GM19043 (cell line): ENCODE results near the gene RPAP3.

Experiments used
- ATAC-seq: cut with Tn5 transposase; IDR thresholded peaks from one replicate; pipeline ENCODE4 v1.9.1; 2021; ENCODE audit warnings: low read depth; ENCODE audit not compliant: unreplicated experiment

Gene RPAP3

DNA sequence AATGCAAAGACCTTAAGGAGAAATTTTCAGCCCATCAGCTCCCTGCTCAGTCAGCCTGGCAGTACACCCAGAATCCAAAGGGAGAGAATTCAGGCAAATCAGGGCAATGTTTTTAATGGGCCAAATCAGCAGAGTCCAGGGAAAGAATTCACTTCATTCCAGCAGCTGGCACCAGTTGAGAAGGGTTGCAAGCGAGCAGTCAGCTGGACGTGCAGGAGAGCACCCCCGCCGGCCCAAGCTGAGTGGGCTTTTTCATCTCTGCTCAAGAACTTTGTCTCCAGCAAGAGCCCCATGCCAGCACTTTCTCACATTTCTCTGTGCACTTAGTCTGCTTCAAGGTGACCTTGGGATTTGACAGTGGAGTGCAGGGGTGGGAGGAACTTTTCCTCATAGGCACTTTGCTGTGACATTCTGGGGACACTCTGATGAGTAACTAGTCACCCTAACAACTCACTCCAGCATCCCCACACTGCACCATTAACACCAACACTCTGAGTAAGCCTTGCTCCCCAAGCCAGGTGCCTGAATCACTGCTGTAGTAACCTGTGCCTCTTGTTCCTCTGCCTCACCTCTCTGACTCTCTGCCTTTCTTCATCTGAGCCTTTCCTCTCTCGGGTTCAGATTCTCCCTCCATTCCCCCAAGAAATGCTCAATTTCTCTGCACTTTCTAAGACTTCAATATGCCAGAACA lies 17.3 kb upstream of the RPAP3 start:
- no peak for ATAC-seq

DNA sequence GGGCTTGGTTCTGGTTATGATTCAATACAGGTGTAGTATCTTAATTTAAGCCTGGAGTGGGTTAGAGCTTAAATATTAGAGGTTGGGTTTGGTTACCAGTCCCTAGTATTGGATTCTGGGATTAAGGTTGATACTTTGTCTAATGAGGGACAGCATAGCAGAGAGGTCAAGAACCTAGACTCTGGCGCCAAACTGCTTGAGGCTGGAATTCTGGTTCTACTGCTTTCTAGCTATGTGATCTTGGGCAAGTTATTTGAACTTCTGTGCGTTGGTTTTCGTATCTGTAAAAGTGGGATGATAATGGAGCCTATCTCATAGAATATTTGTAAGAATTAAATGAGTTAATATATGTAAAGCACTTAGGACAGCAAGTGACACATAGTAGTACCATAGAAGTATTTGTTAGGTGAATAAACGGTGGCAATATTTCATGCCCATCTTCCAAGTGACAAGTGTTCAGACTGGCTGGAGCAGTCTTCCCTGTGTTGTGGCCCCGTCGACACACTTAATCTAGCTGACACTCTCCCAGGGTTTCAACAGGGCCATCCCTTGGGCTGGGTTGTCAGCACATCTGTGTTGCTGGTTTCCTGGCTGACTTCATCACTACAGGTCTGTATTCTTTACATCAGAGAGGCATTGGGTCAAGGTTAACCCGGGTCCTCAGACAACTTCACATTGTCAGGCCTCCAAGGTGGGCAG lies 16.5 kb upstream of the RPAP3 start:
- ATAC-seq = no peak

DNA sequence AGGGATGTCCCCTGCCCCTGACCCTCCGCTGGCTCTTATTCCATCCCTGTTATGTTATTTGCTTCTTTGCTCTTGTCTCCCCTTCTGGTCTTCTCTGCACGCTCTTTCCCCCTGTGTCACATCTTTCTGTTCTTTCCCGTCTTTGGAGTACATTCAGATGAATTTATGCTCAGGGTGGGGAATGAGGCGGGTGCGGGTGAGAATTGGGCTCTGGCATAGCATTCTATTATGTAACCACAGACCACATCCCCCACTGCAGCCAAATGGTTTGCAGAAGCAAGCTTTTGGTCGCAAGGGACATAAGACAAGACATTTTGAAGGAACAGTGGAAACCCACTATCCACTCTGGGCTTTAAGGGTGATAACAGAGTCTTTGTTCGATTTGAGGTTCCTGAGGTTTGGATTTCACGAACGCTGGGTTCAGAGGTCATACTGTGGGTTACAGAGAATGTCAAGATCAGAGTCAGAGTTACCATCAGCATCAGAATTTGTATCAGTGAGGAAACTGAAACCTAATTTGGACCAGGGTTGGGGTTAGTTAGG lies 15.7 kb upstream of the RPAP3 start:
- ATAC-seq = no peak

DNA sequence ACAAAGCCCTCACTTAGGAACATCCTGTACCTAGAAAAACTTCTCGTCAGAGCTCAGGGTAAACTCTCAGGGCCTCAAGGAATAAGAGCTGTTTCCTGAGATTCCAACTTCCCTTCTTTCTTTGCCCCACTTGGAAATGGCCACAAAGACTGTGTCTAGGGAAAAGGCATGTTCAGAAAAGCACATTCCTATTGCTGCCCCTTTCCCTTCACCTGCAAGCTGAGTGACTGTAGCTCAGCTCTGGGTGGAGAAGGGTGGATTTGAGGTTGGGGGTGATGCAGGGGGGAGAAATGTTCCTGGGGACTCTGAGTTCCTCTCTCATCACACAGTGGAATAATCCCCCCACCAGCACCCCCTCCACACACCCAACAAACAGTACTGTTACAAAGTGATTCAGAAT lies 12.7 kb upstream of the RPAP3 start:
- no peak for ATAC-seq

DNA sequence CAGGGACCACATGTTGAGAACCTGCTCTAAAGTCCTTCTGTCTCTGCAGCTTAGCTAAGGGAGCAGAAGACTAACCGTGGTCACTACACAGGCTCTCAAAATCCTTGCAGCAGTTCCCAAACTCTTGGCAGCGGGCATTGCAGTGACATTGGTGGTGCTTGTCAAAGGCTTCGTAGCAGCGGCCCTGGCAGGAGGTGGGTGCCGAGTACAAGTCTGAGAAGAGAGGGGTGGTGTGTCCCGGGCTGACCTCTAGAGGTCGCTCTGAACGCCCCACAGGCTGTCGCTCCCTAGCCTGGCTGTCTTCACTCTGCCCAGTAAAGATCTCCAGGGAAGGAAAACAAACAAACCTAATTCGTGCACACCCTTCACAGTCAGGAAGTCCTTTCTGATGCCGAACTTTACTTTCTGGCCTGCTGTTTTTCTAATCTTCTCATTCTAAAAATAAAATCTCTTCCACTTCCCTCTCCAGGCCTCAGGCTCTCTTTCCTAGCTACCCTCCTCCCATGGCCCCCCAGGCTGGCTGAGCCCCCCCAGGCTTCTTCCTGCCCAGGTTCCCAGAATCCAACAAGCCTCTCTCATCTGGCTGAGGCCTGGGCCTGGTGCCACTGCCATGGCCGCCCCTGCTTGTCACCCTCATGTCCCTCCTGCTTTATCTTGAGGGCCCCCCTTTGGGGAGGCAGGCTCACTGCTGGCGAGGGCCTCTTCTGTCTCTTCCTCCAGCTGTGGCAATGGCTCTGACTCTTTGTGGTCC lies 11.8 kb upstream of the RPAP3 start:
- ATAC-seq = no peak

DNA sequence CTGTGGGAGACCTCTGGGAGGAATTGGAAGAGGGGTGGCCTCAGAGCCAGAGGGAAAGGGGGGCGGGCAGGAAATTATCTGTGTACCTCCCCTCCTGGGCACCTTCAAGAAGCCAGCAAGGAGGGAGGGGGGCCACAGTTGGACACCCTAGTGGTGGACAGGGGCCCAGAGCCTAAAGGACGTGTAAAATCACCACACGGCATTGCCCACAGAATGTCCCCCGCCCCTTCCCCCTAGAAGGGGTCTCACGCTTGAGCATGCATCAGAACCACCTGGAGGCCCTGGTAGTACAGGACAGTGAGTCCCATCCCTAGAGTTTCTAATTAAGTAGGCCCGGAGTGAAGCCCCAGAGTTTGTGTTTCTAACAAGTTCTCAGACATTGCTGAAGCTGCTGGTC lies 11.2 kb upstream of the RPAP3 start:
- no peak for ATAC-seq

DNA sequence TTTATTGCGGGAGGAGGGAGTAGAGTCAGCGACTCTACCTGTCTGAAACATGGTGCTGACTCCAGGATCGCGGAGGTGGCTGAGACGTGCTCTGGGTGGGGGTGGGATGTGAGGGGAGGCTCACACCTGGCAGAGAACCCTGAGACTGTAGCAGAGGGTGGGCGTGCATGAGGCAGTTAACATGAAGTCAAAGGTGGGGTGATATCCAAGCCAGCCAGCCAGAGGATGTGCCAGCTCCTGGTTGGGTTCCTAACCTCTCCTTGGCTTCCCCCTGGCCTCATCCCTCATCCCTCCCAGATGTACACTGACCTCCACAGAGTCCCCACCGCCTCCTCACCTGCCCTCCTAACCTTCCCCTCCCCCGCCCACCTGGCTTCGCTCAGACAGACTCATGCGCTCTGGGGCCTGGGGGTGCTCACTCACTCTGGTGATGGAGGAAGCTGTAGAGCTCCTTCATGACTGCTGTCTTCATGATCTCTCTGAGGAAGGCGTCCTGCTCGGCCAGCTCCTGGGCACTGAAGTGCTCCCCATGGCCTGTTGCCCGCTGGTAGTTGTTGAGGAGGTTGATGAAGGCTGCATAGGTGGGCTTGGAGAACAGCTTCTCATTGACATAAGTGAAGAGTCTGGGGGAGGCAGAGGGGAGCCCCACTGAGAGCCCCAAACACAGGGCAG lies 10.2 kb upstream of the RPAP3 start:
- ATAC-seq = no peak

DNA sequence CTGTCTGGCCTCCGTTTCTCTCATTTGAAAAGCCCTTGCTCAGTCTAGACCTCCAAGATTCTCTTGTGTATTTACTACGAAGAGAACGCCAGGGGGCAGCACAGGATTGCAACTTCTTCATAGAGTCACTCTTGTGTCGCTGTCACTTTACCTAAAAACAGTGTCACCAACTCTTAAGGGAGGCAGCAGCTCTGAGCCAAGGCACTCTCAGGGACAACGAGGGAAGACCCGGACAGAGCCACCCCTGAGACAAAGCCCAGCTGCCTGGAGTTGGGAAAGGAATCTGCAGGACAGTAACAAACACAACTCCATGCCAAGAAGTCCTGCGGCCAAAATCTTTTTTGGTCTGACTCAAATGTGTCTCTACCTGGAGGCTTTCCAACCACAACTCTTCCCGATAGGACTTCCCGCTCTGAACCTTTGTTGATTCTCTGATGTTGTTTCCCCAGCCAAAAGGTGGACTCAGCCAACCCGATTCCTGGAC lies 9.6 kb upstream of the RPAP3 start:
- ATAC-seq = peak; percentile 75

DNA sequence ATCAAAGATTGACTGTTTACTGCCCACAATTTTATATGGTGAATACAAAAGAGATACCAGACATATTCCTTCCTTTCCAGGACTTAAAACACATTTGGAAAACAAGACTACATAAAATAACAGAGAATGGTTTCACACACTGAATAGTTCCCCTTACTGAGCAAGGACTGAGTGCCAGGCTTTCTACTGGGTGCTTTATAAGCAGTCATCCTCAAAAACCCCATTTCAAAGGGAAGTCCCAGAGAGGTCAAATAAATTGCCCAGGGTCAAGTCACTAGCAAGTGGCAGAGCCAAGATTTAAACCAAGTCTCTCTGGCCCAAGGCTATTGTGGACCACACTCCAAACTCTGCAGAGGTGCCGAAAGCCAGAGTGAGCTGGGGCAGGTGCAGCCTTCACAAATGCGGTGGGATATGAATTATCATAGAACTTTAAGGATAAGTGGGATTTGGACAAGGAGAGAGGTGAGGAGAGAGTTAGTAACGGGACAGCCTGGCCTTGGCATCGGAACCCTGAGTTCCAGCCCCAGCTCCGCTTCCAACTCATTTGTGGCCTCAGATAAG lies 9.1 kb upstream of the RPAP3 start:
- ATAC-seq = no peak

DNA sequence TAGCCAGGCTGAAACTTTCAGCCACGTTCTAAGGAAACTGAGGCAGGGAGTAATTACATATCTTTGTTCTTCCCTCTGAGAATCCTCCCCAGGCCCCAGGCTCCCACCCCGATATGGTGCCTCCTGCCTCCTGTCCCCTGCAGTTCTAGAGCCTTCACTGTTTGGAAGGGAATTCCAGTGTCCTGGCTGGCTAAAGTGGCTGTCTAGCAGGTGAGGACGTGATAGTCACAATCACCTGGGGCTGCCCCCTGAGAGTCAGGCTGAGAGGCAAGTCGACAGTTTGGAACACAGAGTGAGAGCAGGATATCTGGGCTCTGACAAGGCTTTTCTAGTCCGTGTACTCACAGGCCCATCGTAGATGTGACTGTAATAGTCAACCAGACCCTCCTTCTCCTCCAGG lies 6.3 kb upstream of the RPAP3 start:
- no peak for ATAC-seq

DNA sequence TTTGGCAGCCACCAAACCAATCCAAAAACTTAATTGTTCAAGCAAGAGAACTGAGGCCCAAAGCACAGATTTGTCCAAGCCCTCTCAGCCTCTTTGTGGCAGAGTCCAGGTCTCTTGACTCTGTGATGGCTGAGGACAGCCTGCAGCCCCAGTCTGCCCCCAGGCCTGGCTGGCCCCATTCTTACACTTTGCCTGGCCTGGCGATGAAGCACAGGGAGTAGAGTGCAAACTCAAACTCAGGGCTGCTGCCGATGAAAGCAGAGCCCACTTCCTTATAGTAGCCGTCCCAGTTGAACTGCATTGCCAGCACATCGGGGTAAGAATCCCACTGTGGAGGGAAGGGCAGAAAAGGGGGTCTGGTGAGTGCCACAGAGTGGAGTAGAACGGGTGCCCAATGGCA lies 5.6 kb upstream of the RPAP3 start:
- no peak for ATAC-seq

DNA sequence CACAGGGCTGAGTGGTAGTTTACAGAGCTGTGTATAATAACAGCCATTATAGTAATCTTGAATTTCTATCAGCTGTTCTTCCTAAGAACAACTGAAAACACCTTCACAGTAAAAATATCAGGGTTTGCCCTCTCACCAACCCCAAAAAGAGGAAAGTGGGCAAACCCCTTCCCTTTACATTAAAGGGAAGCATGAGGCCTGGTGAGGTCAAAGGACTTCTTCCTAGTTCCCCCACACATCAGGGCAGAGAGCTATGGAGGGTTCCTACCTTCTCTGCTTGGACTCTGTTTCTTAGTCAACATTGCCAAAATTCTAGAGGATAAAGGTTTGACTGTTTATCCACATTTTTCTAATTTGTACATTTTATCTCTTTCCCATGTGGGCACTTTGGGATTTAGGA lies 4.4 kb upstream of the RPAP3 start:
- no peak for ATAC-seq

DNA sequence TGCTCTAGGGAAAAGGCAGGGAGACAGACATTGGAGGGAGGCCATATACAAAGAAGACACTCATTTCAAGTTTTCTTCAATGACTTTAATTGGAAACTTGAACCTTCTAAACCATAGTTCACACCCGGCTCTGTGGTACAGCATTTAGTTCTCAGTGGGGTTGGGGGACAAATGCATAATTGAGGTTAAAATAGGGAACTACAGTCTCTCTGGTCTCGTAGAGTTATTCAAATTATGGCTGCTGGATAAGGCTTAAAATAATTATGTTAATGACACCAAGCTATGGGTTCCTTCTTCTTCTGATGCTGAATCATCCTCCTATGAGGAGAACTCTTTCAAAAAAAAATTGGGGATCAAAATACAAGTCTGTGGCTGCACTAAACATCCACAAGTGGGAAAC lies 3.8 kb upstream of the RPAP3 start:
- no peak for ATAC-seq

DNA sequence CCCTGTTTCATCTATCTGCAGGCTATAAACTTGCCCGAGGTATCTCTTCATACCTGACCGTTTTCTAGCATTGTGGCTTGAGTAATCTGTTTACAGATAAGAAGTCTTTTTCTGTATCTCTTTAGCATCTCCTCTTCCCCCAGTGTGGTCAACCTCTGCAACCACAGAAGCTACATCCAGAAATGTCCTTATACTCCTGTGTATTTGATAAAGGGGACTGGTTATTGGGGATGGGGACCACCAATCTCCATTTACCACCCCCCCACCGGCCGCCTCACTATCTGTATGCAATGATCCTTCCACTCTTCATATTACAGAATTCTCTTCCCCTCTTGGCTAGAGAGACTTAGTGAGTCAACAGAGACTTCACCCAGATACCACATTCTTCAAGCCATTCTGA lies 3.4 kb upstream of the RPAP3 start:
- ATAC-seq = no peak

DNA sequence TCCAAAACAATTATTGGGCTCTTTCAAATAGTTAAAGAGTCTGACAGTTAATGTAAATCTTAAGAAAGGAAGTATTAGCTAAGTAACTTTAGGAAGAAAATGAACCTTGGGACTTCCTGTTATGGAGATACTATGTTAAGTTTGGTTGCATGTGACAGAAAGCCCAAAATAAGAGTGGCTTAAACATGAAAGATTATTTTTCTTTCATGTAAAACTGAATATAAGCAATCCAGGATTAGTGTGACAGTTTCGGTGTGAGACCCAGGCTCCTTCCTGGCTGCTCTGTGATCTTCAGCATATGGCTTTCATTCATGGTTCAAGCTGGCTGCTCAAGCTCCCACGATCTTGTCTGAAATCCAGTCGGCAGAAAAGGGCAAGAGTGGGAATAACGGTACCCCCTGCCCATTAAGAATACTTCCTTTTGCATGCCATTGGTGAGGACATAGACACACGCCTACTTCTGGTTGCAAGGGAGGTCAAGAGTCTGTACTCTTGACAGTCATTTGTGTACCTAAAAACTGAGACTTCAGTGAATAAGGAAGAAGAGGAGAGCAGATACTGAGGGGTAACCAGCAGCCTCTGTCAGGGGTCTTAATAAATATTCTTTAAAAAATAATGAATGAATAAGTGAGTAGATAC lies 2.2 kb upstream of the RPAP3 start:
- no peak for ATAC-seq

DNA sequence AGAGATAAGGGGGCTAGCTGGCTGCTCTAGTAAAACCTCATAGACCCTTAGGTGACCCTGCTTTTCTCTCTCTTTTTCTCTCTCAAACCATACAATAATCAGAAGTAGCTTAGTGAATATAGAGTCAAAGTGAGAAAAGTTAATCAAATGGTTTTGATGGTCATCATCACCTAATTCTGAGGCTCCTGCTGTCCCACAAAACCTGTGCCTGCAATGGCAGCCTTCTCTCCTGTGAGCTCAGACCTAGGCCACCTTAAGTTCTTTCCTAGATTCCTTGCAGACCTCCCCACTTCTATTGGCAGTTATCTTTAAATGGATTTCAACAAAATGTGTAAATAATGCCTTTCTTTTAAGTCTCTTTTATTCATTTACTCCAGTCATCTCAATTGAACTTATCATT lies 1.5 kb upstream of the RPAP3 start:
- ATAC-seq = no peak

DNA sequence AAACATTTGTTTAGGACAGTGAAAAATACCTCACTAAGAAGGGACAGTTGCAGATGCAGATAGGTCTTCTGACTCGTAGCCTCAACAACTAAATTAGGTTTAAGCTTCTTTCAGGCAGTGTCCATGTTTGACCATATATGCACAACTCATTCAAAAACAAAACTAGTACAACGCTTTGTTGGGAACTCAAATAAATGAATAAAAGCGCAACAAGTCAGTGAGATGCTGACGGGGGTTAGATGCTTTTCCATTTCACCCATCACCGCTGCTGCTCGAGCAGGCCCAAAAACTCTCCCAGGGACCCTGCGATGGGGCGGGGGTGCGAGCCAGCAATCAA lies 633 bp downstream of the RPAP3 start:
- ATAC-seq = no peak

DNA sequence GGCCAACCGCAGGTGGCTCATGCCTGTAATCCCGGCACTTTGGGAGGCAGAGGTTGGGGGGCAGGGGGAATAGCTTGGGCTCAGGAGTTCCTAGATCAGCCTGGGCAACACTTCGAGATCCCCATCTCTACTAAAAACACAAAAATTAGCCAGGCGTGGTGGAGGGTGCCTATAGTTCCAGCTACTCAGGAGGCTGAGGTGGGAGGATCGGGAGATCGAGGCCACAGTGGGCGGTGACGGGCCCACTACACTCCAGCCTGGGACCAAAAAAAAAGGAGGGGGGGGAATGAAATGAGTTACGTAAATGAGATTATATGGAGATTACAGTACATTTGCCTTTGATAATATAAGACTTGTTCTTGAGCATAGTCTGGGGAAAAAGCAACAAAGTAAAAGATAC lies 1.1 kb downstream of the RPAP3 start:
- no peak for ATAC-seq

DNA sequence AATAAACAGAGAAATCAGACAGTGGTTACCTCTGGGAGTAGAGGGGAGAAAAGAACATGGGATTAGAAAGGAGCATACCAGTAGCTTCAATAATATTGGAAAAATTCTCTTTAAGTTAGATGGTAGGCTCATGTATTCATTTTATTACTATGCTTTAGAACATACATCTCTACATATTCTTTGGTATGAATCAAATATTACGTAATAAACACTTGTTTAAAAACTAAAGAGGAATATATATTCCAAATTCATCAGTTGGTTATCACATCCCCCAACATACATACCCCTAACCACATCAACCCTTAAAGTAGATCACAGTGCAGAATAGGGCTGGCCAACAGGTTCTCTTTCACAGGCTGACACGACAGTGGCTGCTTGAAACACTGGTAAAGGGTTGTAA lies 5.6 kb downstream of the RPAP3 start:
- no peak for ATAC-seq

DNA sequence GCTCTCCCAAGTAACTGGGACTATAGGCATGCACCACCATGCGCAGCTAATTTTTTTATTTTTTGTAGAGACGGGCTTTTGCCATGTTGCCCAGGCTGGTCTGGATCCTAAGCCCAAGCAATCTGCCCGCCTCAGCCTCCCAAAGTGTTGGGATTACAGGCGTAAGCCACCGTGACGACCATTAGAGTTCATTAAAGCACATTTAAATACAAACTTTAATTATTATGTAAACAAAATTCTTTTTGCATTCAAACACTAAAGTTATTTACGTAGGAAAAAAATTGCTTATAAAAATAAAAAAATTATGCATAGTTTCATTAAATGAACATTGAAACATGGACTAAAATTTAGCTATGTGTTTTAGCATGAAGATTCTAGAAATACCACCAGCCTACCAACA lies 7.2 kb downstream of the RPAP3 start:
- no peak for ATAC-seq
